ENCODE results near the gene TULP4.
"Not testable (repeated sequence)": the region's sequence is repeated elsewhere in the genome, so short reads cannot be mapped to it uniquely, and the experiment has no call there.

Gene TULP4

GRCh38 chr6:158508450-158508849, 196.2 kb downstream of the TULP4 start:
- no peak for DNase-seq

GRCh38 chr6:158509465-158509864, 197.2 kb downstream of the TULP4 start:
- no peak for DNase-seq

GRCh38 chr6:158512809-158513208, 200.5 kb downstream of the TULP4 start:
- DNase-seq = no peak

GRCh38 chr6:158514176-158514575, 201.9 kb downstream of the TULP4 start:
- no peak for DNase-seq

- DNase-seq = no peak
Observed at GRCh38 chr6:158514991-158515390, 202.7 kb downstream of the TULP4 start.

GRCh38 chr6:158516098-158516497, 203.8 kb downstream of the TULP4 start:
- no peak for DNase-seq

- DNase-seq = no peak
Observed at GRCh38 chr6:158517038-158517437, 204.8 kb downstream of the TULP4 start.

- no peak for DNase-seq
Observed at GRCh38 chr6:158517581-158517980, 205.3 kb downstream of the TULP4 start.

GRCh38 chr6:158518191-158519127, 206.2 kb downstream of the TULP4 start:
- no peak for DNase-seq

- no peak for DNase-seq
Observed at GRCh38 chr6:158519300-158519699, 207.0 kb downstream of the TULP4 start.

GRCh38 chr6:158519761-158520160, 207.5 kb downstream of the TULP4 start:
- DNase-seq = no peak

GRCh38 chr6:158520975-158521374, 208.7 kb downstream of the TULP4 start:
- not testable (repeated sequence) for DNase-seq

- no peak for DNase-seq
Observed at GRCh38 chr6:158521759-158522158, 209.5 kb downstream of the TULP4 start.

- DNase-seq = no peak
Observed at GRCh38 chr6:158522616-158523015, 210.4 kb downstream of the TULP4 start.

GRCh38 chr6:158524311-158524710, 212.0 kb downstream of the TULP4 start:
- no peak for DNase-seq

GRCh38 chr6:158527858-158528257, 215.6 kb downstream of the TULP4 start:
- DNase-seq = not testable (repeated sequence)

GRCh38 chr6:158528826-158529225, 216.6 kb downstream of the TULP4 start:
- no peak for DNase-seq

GRCh38 chr6:158529629-158530028, 217.4 kb downstream of the TULP4 start:
- DNase-seq = no peak

- no peak for DNase-seq
Observed at GRCh38 chr6:158531566-158531965, 219.3 kb downstream of the TULP4 start.

- DNase-seq = no peak
Observed at GRCh38 chr6:158531970-158532369, 219.7 kb downstream of the TULP4 start.

- DNase-seq = peak; percentile 19
Observed at GRCh38 chr6:158536084-158536890, 224.0 kb downstream of the TULP4 start.

- no peak for DNase-seq
Observed at GRCh38 chr6:158536891-158537798, 224.9 kb downstream of the TULP4 start.

GRCh38 chr6:158538741-158539140, 226.5 kb downstream of the TULP4 start:
- no peak for DNase-seq
